Endothelial cell (in vitro differentiated cells): ENCODE measurements around the gene AKNA. TPM values are rescaled to one million over a fixed set of nuclear protein-coding genes. Genes with fewer than 3 reads are reported as not detected.
"Not testable (repeated sequence)": the region's sequence is repeated elsewhere in the genome, so short reads cannot be mapped to it uniquely, and the experiment has no call there.

Experiments
- DNase-seq: peaks from one replicate; pipeline ENCODE4 v3.0.0; 2021; ENCODE audit warnings: low spot score
- H3K27ac Mint-ChIP-seq: one replicate; pipeline ENCODE4 v1.8.0; 2021; ENCODE audit warnings: mixed read lengths, inconsistent platforms; ENCODE audit not compliant: unreplicated experiment
- H3K27me3 Mint-ChIP-seq: one replicate; pipeline ENCODE4 v1.8.0; 2021; ENCODE audit warnings: mild to moderate bottlenecking, moderate library complexity, mixed read lengths, inconsistent platforms; ENCODE audit not compliant: unreplicated experiment
- H3K36me3 Mint-ChIP-seq: one replicate; pipeline ENCODE4 v1.8.0; 2021; ENCODE audit warnings: mild to moderate bottlenecking, low read depth, mixed read lengths, inconsistent platforms; ENCODE audit not compliant: unreplicated experiment
- H3K4me1 Mint-ChIP-seq: one replicate; pipeline ENCODE4 v1.8.0; 2021; ENCODE audit warnings: mild to moderate bottlenecking, mixed read lengths, inconsistent platforms; ENCODE audit not compliant: unreplicated experiment
- H3K4me3 Mint-ChIP-seq: one replicate; pipeline ENCODE4 v1.8.0; 2021; ENCODE audit warnings: mild to moderate bottlenecking, mixed read lengths, inconsistent platforms; ENCODE audit not compliant: unreplicated experiment
- H3K9me3 Mint-ChIP-seq: one replicate; pipeline ENCODE4 v1.8.0; 2021; ENCODE audit warnings: mixed read lengths, inconsistent platforms; ENCODE audit not compliant: unreplicated experiment
- CTCF ChIP-seq: fragments of 200-600 bp; sonication (generic); IDR thresholded peaks from one replicate; pipeline ENCODE4 v1.5.0; 2021; ENCODE audit warnings: antibody characterized with exemption; ENCODE audit not compliant: unreplicated experiment
- total RNA-seq: library from RNA; stranded (reverse); fragmentation: NEBNext Ultra II Directional; extraction: Animal tissue kit (Norgen Biotek cat#: 25700); gene quantifications from one replicate; pipeline ENCODE4 v1.2.1, GENCODE V29; 2021; ENCODE audit not compliant: unreplicated experiment

AKNA gene
- total RNA-seq, 1 donor from 2014 or later: 79.1 TPM

- Mint-ChIP-seq H3K9me3 (no peaks in the 10 kb centered on the region), H3K36me3 (no peaks in the 10 kb centered on the region), H3K27me3 (peaks cover 3% of the 10 kb centered on the region), H3K4me1 (no peaks in the 10 kb centered on the region), H3K27ac (no peak overlapping the region), H3K4me3 (no peak overlapping the region)
- DNase-seq: no peak
- no peak for TF ChIP-seq CTCF
These were observed 60.0 kb downstream of the AKNA start for GRCh38 chr9:114327749-114328148.

- not testable (repeated sequence) for H3K27me3 Mint-ChIP-seq, H3K4me1 Mint-ChIP-seq, H3K27ac Mint-ChIP-seq, DNase-seq, H3K36me3 Mint-ChIP-seq, H3K4me3 Mint-ChIP-seq, H3K9me3 Mint-ChIP-seq
These were observed 62.0 kb downstream of the AKNA start for GRCh38 chr9:114325684-114326254.

- DNase-seq, H3K27me3 Mint-ChIP-seq, H3K36me3 Mint-ChIP-seq, H3K4me1 Mint-ChIP-seq, H3K4me3 Mint-ChIP-seq, H3K9me3 Mint-ChIP-seq, H3K27ac Mint-ChIP-seq: not testable (repeated sequence)
These were observed 62.8 kb downstream of the AKNA start for GRCh38 chr9:114324965-114325364.

GRCh38 chr9:114324492-114324891 lies 63.3 kb downstream of the AKNA start:
- Mint-ChIP-seq H3K27me3 (no peaks in the 10 kb centered on the region), H3K27ac (no peak overlapping the region), H3K36me3 (no peaks in the 10 kb centered on the region), H3K4me1 (no peaks in the 10 kb centered on the region), H3K4me3 (no peak overlapping the region), H3K9me3 (no peaks in the 10 kb centered on the region)
- TF ChIP-seq CTCF: no peak
- no peak for DNase-seq

- not testable (repeated sequence) for DNase-seq, H3K27ac Mint-ChIP-seq
These were observed 63.9 kb downstream of the AKNA start for GRCh38 chr9:114323849-114324248.

GRCh38 chr9:114322831-114323531 lies 64.8 kb downstream of the AKNA start, which contains the start of gene ORM1:
TSS of gene ORM1 (plus strand) at chr9:114323098. CDS start at chr9:114323134, 36 bp downstream.
- H3K9me3 Mint-ChIP-seq, H3K4me3 Mint-ChIP-seq, DNase-seq, H3K27me3 Mint-ChIP-seq, H3K27ac Mint-ChIP-seq, H3K4me1 Mint-ChIP-seq, H3K36me3 Mint-ChIP-seq: not testable (repeated sequence)

More at GRCh38 chr9:114323849-114324248, 63.9 kb downstream of the AKNA start:
- not testable (repeated sequence) for H3K27me3 Mint-ChIP-seq, H3K9me3 Mint-ChIP-seq, H3K4me3 Mint-ChIP-seq, H3K4me1 Mint-ChIP-seq, H3K36me3 Mint-ChIP-seq

- H3K4me3 Mint-ChIP-seq, H3K27ac Mint-ChIP-seq, H3K9me3 Mint-ChIP-seq, H3K4me1 Mint-ChIP-seq, H3K27me3 Mint-ChIP-seq, H3K36me3 Mint-ChIP-seq, DNase-seq: not testable (repeated sequence)
These were observed 65.5 kb downstream of the AKNA start for GRCh38 chr9:114322160-114322818.
